Type B pancreatic cell (in vitro differentiated cells): ENCODE measurements around the gene GPX7. TPM values are rescaled to one million over a fixed set of nuclear protein-coding genes. Genes with fewer than 3 reads are reported as not detected.
A peak's percentile ranks its signal among the peaks of the same experiment; 100 is the strongest.

ENCODE experiments used
- DNase-seq: peaks from one replicate; pipeline ENCODE4 v3.0.0; 2021; ENCODE audit warnings: mixed read lengths; ENCODE audit not compliant: unreplicated experiment; ENCODE audit errors: extremely low spot score
- H3K27ac Mint-ChIP-seq: 2 replicates; pipeline ENCODE4 v1.8.0; 2021; ENCODE audit warnings: mild to moderate bottlenecking, mixed read lengths
- H3K27me3 Mint-ChIP-seq: 2 replicates; pipeline ENCODE4 v1.8.0; 2021; ENCODE audit warnings: mixed read lengths
- H3K36me3 Mint-ChIP-seq: 2 replicates; pipeline ENCODE4 v1.8.0; 2021; ENCODE audit warnings: mixed read lengths
- H3K4me1 Mint-ChIP-seq: one replicate; pipeline ENCODE4 v1.8.0; 2021; ENCODE audit warnings: mixed read lengths; ENCODE audit not compliant: unreplicated experiment
- H3K4me3 Mint-ChIP-seq: 2 replicates; pipeline ENCODE4 v1.8.0; 2021; ENCODE audit warnings: mild to moderate bottlenecking, mixed read lengths
- H3K9me3 Mint-ChIP-seq: 2 replicates; pipeline ENCODE4 v1.8.0; 2021; ENCODE audit warnings: mixed read lengths
- long read RNA-seq: library from polyadenylated mRNA; unstranded; transcript quantifications from one replicate; pipeline ENCODE4 v2.0.0, GENCODE V29; 2020
- total RNA-seq: library from RNA; stranded (reverse); gene quantifications from 2 replicates; pipeline ENCODE4 v1.2.1, GENCODE V29; 2021; ENCODE audit warnings: low replicate concordance
- TF ChIP-seq, protein P1 (sequence below): fragments of 200-600 bp; sonication (generic); conservative IDR thresholded peaks from 2 replicates; pipeline ENCODE4 v1.5.0; 2021; ENCODE audit warnings: antibody characterized with exemption, mild to moderate bottlenecking

Gene GPX7
- total RNA-seq = 20.4 and 35.4 TPM in 2 replicates
- long read RNA-seq, transcript GPX7-201 (3 exons, 1,228 nt) = major isoform, 35 of 39 reads
- long read RNA-seq, partial matches to known transcripts = 1 of 39 reads
- long read RNA-seq, other reads (novel, unspliced or antisense) = 3 of 39 reads

DNA sequence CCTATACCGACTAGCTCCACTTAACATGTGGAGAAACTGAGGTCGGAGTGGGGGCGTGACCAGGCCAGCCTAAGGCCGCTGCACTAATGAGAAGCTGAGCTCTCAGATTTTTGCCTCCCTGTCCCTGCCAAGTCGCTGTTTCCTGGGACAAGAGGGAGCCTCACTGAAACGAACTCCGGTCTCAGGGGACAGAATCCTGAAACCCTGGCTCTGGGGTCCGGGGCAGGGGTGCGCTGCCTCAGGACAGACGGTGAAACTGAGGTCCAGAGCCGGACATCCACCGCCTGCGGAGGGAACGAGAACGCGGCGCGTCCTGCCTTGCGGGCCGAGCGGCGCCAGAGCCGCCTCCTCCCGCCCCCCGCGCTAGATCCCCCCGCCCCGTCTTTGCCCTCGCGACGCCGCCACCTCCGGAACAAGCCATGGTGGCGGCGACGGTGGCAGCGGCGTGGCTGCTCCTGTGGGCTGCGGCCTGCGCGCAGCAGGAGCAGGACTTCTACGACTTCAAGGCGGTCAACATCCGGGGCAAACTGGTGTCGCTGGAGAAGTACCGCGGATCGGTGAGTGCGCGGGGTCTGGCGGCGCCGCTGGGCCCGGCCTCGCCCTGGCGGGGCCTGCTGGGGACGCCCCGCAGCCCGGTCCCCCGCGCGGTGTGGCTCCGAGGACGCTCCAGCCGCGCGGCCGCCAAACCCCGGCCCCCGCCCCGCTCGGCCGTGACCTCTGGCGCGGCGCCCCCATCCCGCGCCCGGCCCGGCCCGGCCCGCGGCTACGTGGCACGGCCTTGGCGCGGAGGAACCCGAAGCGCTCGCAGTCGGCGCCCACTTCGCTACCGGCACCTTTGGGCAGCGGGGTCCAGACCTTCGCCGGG is at the start of gene GPX7:
Gene GPX7 (plus strand): TSS at position 381 of the 865 bp plus-strand sequence. CDS start 39 bp downstream, at position 420.
- TF ChIP-seq, protein P1, sequence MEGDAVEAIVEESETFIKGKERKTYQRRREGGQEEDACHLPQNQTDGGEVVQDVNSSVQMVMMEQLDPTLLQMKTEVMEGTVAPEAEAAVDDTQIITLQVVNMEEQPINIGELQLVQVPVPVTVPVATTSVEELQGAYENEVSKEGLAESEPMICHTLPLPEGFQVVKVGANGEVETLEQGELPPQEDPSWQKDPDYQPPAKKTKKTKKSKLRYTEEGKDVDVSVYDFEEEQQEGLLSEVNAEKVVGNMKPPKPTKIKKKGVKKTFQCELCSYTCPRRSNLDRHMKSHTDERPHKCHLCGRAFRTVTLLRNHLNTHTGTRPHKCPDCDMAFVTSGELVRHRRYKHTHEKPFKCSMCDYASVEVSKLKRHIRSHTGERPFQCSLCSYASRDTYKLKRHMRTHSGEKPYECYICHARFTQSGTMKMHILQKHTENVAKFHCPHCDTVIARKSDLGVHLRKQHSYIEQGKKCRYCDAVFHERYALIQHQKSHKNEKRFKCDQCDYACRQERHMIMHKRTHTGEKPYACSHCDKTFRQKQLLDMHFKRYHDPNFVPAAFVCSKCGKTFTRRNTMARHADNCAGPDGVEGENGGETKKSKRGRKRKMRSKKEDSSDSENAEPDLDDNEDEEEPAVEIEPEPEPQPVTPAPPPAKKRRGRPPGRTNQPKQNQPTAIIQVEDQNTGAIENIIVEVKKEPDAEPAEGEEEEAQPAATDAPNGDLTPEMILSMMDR = no peak
- Mint-ChIP-seq H3K4me1 (peaks cover 22% of the 10 kb centered on the region), H3K36me3 (peaks cover 12% of the 10 kb centered on the region), H3K27me3 (peaks cover 15% of the 10 kb centered on the region), H3K9me3 (no peaks in the 10 kb centered on the region), H3K4me3 (peak within 1 kb of the TSS; percentile 87), H3K27ac (peak within 1 kb of the TSS; percentile 85)
- DNase-seq = peak; percentile 70

DNA sequence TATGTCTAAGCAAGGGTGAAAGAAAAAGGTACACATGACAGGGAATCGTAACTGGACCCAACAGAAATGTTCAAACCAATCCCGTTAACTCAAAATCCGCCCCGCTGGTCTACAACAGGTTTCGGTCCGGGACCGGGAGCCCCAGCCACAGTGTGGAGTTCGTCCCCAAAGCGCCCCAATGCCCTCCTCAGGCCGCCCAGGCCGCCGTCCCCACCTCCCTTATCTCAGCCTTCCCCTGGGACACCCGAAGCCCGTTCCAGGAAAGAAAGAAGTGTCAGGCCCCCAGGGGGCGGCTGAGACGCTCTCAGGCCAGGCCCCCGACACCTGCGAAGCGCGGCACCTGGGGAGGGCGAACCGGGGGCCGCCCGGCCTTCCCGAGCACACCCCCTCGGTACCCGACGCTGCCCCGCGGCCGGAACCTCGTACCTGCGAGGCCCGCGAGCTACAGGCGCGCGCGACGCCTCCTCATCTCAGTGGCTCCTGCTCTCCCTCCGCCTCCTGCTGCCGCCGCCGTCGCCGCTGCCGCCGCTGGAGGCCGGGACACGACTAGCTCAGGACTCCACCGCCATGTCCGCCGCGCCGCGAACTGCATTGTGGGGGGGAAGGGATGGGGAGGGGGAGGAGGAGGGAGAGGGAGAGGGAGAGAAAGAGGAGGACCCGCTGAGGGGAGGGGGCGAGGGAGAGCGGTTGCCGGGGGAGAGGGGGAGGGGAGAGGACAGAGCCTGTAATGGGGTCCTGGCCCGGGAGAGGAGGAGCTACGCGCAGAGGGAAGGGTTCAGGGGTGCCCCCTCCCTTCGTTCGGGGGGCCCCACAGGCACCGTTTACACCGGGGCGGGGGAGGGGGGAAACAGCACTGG is 49.4 kb upstream of the GPX7 start, which contains the start of gene TUT4:
Gene TUT4 (minus strand): TSS at position 588 of the 857 bp plus-strand sequence. CDS start 26,812 bp downstream, outside the sequence.
- no peaks in the 10 kb centered on the region for H3K9me3 Mint-ChIP-seq
- peaks cover 4% of the 10 kb centered on the region for H3K36me3 Mint-ChIP-seq
- no peaks in the 10 kb centered on the region for H3K27me3 Mint-ChIP-seq
- H3K27ac Mint-ChIP-seq = peak within 1 kb of the TSS; percentile 87
- TF ChIP-seq, protein P1 = peak; percentile 22
- peaks cover 29% of the 10 kb centered on the region for H3K4me1 Mint-ChIP-seq
- H3K4me3 Mint-ChIP-seq = peak within 1 kb of the TSS; percentile 90
- DNase-seq = peak; percentile 89

DNA sequence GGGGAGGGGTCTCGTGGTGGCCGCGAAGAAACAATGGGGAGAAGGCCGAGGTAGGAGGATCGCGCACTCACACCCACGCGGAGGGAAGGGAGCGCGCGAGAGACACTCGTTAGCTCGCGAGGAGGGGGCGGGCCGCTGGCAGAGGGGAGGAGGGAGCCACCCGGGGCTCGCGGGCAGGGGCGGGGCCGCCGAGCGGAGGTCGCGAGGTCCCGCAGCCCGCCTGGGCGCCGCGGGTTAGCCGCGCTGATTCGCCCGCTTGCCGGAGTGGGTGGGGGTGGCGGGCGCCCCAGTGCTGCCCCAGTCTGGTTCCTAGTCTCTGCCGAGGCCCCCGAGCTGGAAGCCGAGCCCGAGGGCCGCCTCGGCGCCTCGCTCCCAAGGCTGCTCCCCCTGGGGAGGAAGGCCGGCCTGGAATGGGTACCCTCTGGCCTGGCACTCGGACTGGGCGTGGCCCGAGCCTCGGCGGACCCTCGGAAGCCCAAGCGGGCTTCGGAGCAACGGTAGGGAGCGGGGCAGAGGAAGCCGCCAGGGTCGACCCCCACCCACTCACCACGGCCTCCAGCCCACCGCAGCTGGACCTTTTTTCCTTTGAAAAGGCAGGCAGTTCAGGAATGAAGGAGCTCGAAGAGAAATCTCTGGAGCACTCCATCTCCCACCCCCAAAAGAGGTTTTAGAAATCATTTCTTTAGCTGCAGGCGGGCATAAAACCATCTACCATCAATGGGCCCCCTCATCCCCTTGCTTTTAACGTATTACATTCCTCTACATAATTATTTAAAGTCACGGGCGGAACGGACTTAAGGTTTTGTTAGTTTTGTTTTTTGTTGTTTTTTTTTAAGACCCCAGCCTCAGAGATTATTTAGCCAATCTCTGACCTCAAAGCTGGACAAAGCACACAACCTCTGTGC is 48.6 kb upstream of the GPX7 start:
- TF ChIP-seq, protein P1 = no peak
- Mint-ChIP-seq H3K4me3 (peak overlapping the region; percentile 90), H3K36me3 (peaks cover 4% of the 10 kb centered on the region), H3K9me3 (no peaks in the 10 kb centered on the region), H3K27me3 (no peaks in the 10 kb centered on the region), H3K27ac (peak overlapping the region; percentile 87), H3K4me1 (peaks cover 28% of the 10 kb centered on the region)
- peak; percentile 95 for DNase-seq

DNA sequence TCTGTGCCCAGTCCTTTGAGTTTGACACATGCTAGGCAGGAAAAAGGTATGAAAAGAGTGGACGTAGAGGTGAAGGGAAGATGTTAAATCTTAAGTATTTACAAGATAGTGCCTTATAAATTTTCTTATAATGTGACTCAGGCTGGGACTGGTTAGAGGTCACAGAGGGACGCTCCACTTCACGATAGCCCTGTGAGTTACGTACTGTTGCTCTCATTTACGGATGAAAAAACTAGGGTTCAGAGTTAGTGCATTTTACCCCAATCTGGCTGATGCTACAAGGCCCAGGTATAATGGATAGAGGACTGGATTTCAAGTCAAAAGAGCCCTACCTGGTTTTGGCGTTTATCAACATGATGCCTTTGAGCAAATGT is 47.9 kb upstream of the GPX7 start:
- no peak for DNase-seq
- TF ChIP-seq, protein P1 = no peak

More for the DNA sequence above, 47.9 kb upstream of the GPX7 start:
- Mint-ChIP-seq H3K27me3 (no peaks in the 10 kb centered on the region), H3K9me3 (peaks cover 4% of the 10 kb centered on the region), H3K4me3 (peak overlapping the region; percentile 90), H3K4me1 (peaks cover 22% of the 10 kb centered on the region), H3K36me3 (peaks cover 2% of the 10 kb centered on the region), H3K27ac (peak overlapping the region; percentile 87)
